Stimulated activated CD4-positive, alpha-beta T cell treated with anti-CD3 and anti-CD28 coated beads, Interleukin-1b, Interleukin-23, amount 100 ng/mL, for 1 hour (primary cell): ENCODE measurements around the gene GFRA4.
"Not testable (repeated sequence)": the region's sequence is repeated elsewhere in the genome, so short reads cannot be mapped to it uniquely, and the experiment has no call there.

Experiments
- DNase-seq, 2 donors: peaks; one replicate each; pipeline ENCODE4 v3.0.0-alpha.2; 2020; ENCODE audit warnings: low read depth in 2 of 2

Gene GFRA4

DNA sequence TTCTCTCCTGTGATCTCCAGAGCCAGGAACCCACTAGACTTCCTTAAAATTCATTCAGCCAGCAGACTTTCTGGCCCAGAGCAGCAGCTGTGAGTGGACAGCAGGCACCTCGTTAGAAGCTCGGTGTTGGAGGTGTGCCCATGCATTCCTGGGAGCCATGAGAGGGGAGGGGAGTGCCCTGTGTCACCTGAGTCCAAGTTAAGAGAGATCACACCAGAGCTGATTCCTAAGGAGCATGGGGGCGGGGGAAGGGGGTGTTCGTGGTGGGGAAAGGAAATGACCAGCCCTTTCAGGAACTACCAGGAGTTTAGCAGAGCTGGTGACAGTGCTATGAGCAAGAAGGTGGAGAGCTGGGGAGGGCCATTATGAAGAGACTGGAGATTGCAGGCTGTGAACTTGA, 46.9 kb downstream of the GFRA4 start:
- no peak for DNase-seq

DNA sequence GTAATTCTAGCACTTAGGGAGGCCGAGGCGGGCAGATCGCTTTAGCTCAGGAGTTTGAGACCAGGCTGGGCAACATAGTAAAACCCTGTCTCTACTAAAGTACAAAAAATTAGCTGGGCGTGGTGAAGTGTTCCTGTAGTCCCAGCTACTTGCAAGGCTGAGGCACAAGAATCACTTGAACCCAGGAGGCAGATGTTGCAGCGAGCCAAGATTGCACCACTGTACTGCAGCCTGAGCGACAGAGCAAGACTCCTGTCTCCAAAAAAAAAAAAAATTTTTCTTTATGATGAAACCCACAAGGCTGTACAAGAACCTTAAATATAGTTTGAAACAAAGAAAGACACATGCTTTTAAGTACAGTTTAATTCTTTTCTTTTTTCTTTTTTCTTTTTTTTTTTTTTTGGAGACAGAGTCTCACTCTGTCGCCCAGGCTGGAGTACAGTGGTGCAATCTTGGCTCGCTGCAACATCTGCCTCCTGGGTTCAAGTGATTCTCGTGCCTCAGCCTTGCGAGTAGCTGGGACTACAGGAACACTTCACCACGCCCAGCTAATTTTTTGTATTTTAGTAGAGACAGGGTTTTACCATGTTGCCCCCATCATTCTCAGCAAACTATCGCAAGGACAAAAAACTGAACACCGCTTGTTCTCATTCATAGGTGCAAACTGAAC, 47.9 kb downstream of the GFRA4 start:
- not testable (repeated sequence) for DNase-seq

DNA sequence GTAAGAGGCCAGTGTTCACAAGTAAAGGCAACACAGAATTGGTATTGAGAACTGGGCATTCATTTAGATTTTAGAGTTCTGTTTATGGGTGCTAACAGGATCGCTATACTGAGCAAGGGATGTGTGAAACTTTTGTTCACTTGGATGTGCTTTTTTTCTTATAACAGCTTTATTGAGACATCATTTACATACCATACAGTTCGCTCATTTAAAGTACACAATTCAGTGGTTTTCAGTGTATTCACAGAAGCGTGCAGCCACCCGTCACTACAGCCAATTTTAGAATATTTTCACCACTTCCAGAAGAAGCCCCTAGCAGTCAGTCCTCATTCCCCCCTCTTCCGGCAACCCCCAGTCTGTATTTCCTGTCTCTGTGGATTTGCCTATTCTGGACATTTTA, 48.7 kb downstream of the GFRA4 start:
- no peak for DNase-seq

DNA sequence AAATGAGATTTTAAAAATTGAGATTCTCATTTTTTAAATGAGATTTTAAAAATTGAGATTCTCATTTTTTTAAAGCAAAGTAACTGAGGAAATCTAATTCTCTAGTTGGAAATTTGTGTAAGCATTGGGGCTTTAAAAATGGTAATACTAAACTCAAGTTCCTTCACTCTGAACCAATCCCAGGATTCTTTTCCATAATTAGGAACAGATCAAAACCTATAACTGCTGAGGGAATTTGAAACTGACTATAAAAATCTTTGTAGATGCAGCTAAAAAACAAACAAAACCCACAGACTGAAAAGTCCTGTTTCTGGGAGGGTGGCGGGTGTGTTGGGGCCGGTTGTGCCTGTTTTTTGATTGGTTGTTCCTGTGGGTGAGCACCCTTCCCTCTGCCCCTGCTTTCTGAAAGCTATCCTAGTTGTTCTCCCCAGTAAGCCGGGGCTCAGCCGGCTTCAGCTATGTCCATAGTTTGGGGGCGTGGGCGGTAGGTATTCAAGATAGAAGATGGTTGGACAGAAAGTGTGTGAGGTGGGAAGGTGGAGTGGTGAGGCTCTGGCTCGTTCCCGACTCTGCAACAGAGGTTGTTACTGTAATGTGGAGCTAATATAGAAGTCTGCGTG, 49.3 kb downstream of the GFRA4 start:
- DNase-seq, result no peak

DNA sequence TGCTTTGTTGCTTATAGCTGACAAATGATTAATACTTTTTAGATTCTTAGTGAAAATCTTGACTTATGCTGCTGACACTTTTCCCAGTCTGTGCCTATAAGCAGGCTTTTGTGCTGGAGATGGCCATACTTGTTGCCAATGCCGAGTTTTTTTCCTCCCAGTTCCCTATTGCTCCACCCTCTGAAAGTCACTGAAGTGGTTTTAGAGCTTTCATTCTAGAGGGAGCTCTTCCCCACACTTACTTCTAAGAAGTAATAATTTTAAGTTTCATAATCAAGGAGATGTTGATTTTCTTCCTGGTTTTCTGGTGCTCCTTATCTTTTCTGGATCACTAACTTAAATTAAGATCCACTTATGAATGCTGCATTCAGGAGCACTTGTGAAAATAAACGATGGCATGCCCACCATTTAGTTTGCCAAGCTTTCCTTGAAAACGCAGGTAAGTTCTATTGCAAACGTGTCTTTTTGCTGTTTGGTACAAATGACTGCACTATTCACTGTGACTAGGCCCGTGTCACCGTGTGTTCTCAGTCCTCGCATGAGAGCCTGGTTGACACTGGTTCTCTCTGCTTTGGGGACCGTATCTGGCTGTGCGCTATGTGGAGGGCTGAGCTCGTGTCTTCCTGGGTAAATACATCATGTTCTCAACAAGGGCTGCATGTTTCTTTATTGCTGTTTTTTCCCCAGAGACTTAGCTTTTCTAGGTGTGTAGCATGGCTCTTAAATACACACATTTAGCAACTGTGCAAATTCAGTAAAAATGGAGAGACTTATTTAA, 50.2 kb downstream of the GFRA4 start:
- DNase-seq, result no peak

DNA sequence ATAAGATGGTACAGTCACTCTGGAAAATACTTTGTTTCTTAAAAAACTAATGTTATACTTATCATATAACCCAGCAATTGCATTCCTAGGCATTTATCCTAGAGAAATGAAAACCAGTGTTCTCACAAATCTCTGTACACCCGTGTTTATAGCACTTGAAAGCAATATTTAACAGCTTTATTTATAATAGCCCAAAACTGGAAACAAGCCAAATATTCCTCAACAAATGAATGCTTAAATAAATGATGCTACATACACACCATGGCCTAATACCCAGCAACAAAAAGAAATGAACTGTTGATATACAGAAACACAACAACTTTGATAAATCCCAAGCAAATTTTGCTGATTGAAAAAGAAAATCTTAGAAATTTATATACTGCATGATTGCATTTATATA, 51.3 kb downstream of the GFRA4 start:
- DNase-seq, result no peak
